Prostate gland (tissue), 2 donors: ENCODE results near the gene SRGAP1.

Experiments
- POLR2AphosphoS5 ChIP-seq: sonication (generic); formaldehyde crosslinking; IDR thresholded peaks from one replicate; pipeline ENCODE4 v1.6.1; 2017; ENCODE audit warnings: antibody characterized with exemption
- TF ChIP-seq, protein P1 (sequence below), 4 experiments: fragments of 200-600 bp in 2 of 4; fragments of 450-650 bp in 2 of 4; sonication (generic) in 2 of 4; IDR thresholded peaks; 1 replicate in 3 of 4; 2 replicates in 1 of 4; pipeline ENCODE4 v1.5.1; 2016 to 2019; ENCODE audit warnings: antibody characterized with exemption in 4 of 4, mild to moderate bottlenecking in 2 of 4, moderate library complexity in 2 of 4

DNA sequence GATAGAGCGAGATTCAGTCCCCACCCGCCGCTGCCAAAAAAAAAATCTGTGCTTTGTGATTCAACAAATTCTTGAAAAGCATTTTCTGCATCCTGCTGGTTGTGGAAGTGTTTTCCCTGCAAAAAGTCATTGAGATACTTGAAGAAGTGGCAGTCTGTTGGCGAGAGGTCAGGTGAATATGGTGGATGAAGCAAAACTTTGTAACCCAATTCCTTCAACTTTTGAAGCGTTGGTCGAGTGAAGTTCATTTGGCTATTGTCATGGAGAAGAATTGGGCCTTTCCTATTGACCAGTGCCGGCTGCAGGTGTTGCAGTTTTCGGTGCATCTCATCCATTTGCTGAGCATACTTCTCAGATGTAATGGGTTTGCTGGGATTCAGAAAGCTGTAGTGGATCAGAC lies 20.9 kb downstream of the SRGAP1 start:
- TF ChIP-seq, protein P1, sequence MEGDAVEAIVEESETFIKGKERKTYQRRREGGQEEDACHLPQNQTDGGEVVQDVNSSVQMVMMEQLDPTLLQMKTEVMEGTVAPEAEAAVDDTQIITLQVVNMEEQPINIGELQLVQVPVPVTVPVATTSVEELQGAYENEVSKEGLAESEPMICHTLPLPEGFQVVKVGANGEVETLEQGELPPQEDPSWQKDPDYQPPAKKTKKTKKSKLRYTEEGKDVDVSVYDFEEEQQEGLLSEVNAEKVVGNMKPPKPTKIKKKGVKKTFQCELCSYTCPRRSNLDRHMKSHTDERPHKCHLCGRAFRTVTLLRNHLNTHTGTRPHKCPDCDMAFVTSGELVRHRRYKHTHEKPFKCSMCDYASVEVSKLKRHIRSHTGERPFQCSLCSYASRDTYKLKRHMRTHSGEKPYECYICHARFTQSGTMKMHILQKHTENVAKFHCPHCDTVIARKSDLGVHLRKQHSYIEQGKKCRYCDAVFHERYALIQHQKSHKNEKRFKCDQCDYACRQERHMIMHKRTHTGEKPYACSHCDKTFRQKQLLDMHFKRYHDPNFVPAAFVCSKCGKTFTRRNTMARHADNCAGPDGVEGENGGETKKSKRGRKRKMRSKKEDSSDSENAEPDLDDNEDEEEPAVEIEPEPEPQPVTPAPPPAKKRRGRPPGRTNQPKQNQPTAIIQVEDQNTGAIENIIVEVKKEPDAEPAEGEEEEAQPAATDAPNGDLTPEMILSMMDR (IDR thresholded peaks at IDR 0.05): no peak
- TF ChIP-seq POLR2AphosphoS5: no peak
